ENCODE data around the gene FAM107B.

FAM107B gene

GRCh38 chr10:14667781-14668180 lies 106.9 kb downstream of the FAM107B start:
- Histone ChIP-seq H3K4ac (ENCODE audit: low read depth in 1 of 2, low read length in 2 of 2) (no peak overlapping the region), H2BK12ac (ENCODE audit: low read length in 2 of 2) (no peak overlapping the region), H3K27me3 (ENCODE audit: control insufficient read depth in 1 of 2, insufficient read depth in 1 of 2, low read length in 2 of 2) (no peaks in the 10 kb centered on the region), H3K4me2 (ENCODE audit: low read length, poor library complexity, severe bottlenecking) (no peak overlapping the region), H2AFZ (ENCODE audit: low read depth, low read length) (no peak overlapping the region), H3K23ac (ENCODE audit: low read length in 2 of 2) (no peak overlapping the region), H2AK5ac (ENCODE audit: low read length, severe bottlenecking) (no peak overlapping the region), H3K4me1 (ENCODE audit: control insufficient read depth, insufficient read depth, low read depth, low read length) (peaks cover 2% of the 10 kb centered on the region), H2BK5ac (ENCODE audit: low read depth, low read length, poor library complexity, severe bottlenecking) (no peak overlapping the region), H3K18ac (ENCODE audit: low read depth in 1 of 2, low read length in 2 of 2) (no peak overlapping the region), H3K36me3 (ENCODE audit: control insufficient read depth in 1 of 2, insufficient read depth in 2 of 2, low read depth in 1 of 2, low read length in 2 of 2) (no peaks in the 10 kb centered on the region), H3K9ac (ENCODE audit: low read length) (no peak overlapping the region), H3K79me1 (replicated peaks; ENCODE audit: low read length, poor library complexity, severe bottlenecking) (no peaks in the 10 kb centered on the region), H3K9me3 (ENCODE audit: control insufficient read depth, low read length) (no peaks in the 10 kb centered on the region), H3K14ac (ENCODE audit: low read length in 2 of 2) (no peak overlapping the region), H3K4me3 (ENCODE audit: insufficient read depth in 1 of 2, low read depth in 1 of 2, low read length in 2 of 2) (no peak overlapping the region), H4K91ac (ENCODE audit: low read length) (no peak overlapping the region), H3K27ac (ENCODE audit: low read length, poor library complexity, severe bottlenecking) (no peak overlapping the region), H2BK15ac (ENCODE audit: low read depth, poor library complexity, severe bottlenecking) (no peak overlapping the region), H2BK120ac (ENCODE audit: low read depth, low read length) (no peak overlapping the region), H4K8ac (ENCODE audit: low read length) (no peak overlapping the region)
- no peak for DNase-seq
- 78% methylated on average over 3 of the region's 4 CpGs for WGBS

- H3K9ac ChIP-seq (ENCODE audit: low read length) = no peak overlapping the region
- H4K91ac ChIP-seq (ENCODE audit: low read length) = no peak overlapping the region
- H3K9me3 ChIP-seq (ENCODE audit: control insufficient read depth, low read length) = no peaks in the 10 kb centered on the region
- H2BK5ac ChIP-seq (ENCODE audit: low read depth, low read length, poor library complexity, severe bottlenecking) = no peak overlapping the region
- H2AK5ac ChIP-seq (ENCODE audit: low read length, severe bottlenecking) = no peak overlapping the region
- no peak overlapping the region for H2BK12ac ChIP-seq (ENCODE audit: low read length in 2 of 2)
- no peak overlapping the region for H3K14ac ChIP-seq (ENCODE audit: low read length in 2 of 2)
- H3K79me1 ChIP-seq (replicated peaks; ENCODE audit: low read length, poor library complexity, severe bottlenecking) = no peaks in the 10 kb centered on the region
- H3K27ac ChIP-seq (ENCODE audit: low read length, poor library complexity, severe bottlenecking) = no peak overlapping the region
- H4K8ac ChIP-seq (ENCODE audit: low read length) = no peak overlapping the region
- H3K36me3 ChIP-seq (ENCODE audit: control insufficient read depth in 1 of 2, insufficient read depth in 2 of 2, low read depth in 1 of 2, low read length in 2 of 2) = no peaks in the 10 kb centered on the region
- no peak overlapping the region for H3K4me2 ChIP-seq (ENCODE audit: low read length, poor library complexity, severe bottlenecking)
- no peak overlapping the region for H2BK15ac ChIP-seq (ENCODE audit: low read depth, poor library complexity, severe bottlenecking)
- no peak overlapping the region for H2BK120ac ChIP-seq (ENCODE audit: low read depth, low read length)
- no peak overlapping the region for H3K4ac ChIP-seq (ENCODE audit: low read depth in 1 of 2, low read length in 2 of 2)
- WGBS = 21% methylated on average over 4 of the region's 6 CpGs
- H2AFZ ChIP-seq (ENCODE audit: low read depth, low read length) = no peak overlapping the region
- no peaks in the 10 kb centered on the region for H3K27me3 ChIP-seq (ENCODE audit: control insufficient read depth in 1 of 2, insufficient read depth in 1 of 2, low read length in 2 of 2)
- H3K4me1 ChIP-seq (ENCODE audit: control insufficient read depth, insufficient read depth, low read depth, low read length) = peaks cover 2% of the 10 kb centered on the region
- no peak overlapping the region for H3K4me3 ChIP-seq (ENCODE audit: insufficient read depth in 1 of 2, low read depth in 1 of 2, low read length in 2 of 2)
- H3K23ac ChIP-seq (ENCODE audit: low read length in 2 of 2) = no peak overlapping the region
- no peak overlapping the region for H3K18ac ChIP-seq (ENCODE audit: low read depth in 1 of 2, low read length in 2 of 2)
- peak; percentile 32 for DNase-seq
These were observed 107.4 kb downstream of the FAM107B start for GRCh38 chr10:14667280-14667679.

GRCh38 chr10:14665865-14666857 lies 108.5 kb downstream of the FAM107B start:
- Histone ChIP-seq H3K27ac (ENCODE audit: low read length, poor library complexity, severe bottlenecking) (no peak overlapping the region), H2AFZ (ENCODE audit: low read depth, low read length) (no peak overlapping the region), H2BK120ac (ENCODE audit: low read depth, low read length) (no peak overlapping the region), H3K18ac (ENCODE audit: low read depth in 1 of 2, low read length in 2 of 2) (no peak overlapping the region), H3K27me3 (ENCODE audit: control insufficient read depth in 1 of 2, insufficient read depth in 1 of 2, low read length in 2 of 2) (no peaks in the 10 kb centered on the region), H2BK5ac (ENCODE audit: low read depth, low read length, poor library complexity, severe bottlenecking) (no peak overlapping the region), H3K4me1 (ENCODE audit: control insufficient read depth, insufficient read depth, low read depth, low read length) (peaks cover 2% of the 10 kb centered on the region), H3K9ac (ENCODE audit: low read length) (no peak overlapping the region), H3K4me2 (ENCODE audit: low read length, poor library complexity, severe bottlenecking) (no peak overlapping the region), H2AK5ac (ENCODE audit: low read length, severe bottlenecking) (no peak overlapping the region), H4K91ac (ENCODE audit: low read length) (no peak overlapping the region), H3K9me3 (ENCODE audit: control insufficient read depth, low read length) (no peaks in the 10 kb centered on the region), H2BK15ac (ENCODE audit: low read depth, poor library complexity, severe bottlenecking) (no peak overlapping the region), H3K4ac (ENCODE audit: low read depth in 1 of 2, low read length in 2 of 2) (no peak overlapping the region), H2BK12ac (ENCODE audit: low read length in 2 of 2) (no peak overlapping the region), H3K23ac (ENCODE audit: low read length in 2 of 2) (no peak overlapping the region), H3K79me1 (replicated peaks; ENCODE audit: low read length, poor library complexity, severe bottlenecking) (no peaks in the 10 kb centered on the region), H4K8ac (ENCODE audit: low read length) (no peak overlapping the region), H3K4me3 (ENCODE audit: insufficient read depth in 1 of 2, low read depth in 1 of 2, low read length in 2 of 2) (no peak overlapping the region), H3K14ac (ENCODE audit: low read length in 2 of 2) (no peak overlapping the region), H3K36me3 (ENCODE audit: control insufficient read depth in 1 of 2, insufficient read depth in 2 of 2, low read depth in 1 of 2, low read length in 2 of 2) (no peaks in the 10 kb centered on the region)
- WGBS = 78% methylated on average over 5 of the region's 6 CpGs
- no peak for DNase-seq

GRCh38 chr10:14665304-14665703 lies 109.4 kb downstream of the FAM107B start:
- H3K27me3 ChIP-seq (ENCODE audit: control insufficient read depth in 1 of 2, insufficient read depth in 1 of 2, low read length in 2 of 2) = no peaks in the 10 kb centered on the region
- H4K91ac ChIP-seq (ENCODE audit: low read length) = no peak overlapping the region
- H3K4ac ChIP-seq (ENCODE audit: low read depth in 1 of 2, low read length in 2 of 2) = no peak overlapping the region
- H3K4me2 ChIP-seq (ENCODE audit: low read length, poor library complexity, severe bottlenecking) = no peak overlapping the region
- H2BK15ac ChIP-seq (ENCODE audit: low read depth, poor library complexity, severe bottlenecking) = no peak overlapping the region
- no peaks in the 10 kb centered on the region for H3K4me1 ChIP-seq (ENCODE audit: control insufficient read depth, insufficient read depth, low read depth, low read length)
- DNase-seq = no peak
- H2BK5ac ChIP-seq (ENCODE audit: low read depth, low read length, poor library complexity, severe bottlenecking) = no peak overlapping the region
- no peak overlapping the region for H2BK120ac ChIP-seq (ENCODE audit: low read depth, low read length)
- H3K23ac ChIP-seq (ENCODE audit: low read length in 2 of 2) = no peak overlapping the region
- no peak overlapping the region for H3K27ac ChIP-seq (ENCODE audit: low read length, poor library complexity, severe bottlenecking)
- H3K79me1 ChIP-seq (replicated peaks; ENCODE audit: low read length, poor library complexity, severe bottlenecking) = no peaks in the 10 kb centered on the region
- H3K9me3 ChIP-seq (ENCODE audit: control insufficient read depth, low read length) = no peaks in the 10 kb centered on the region
- H2BK12ac ChIP-seq (ENCODE audit: low read length in 2 of 2) = no peak overlapping the region
- no peak overlapping the region for H3K18ac ChIP-seq (ENCODE audit: low read depth in 1 of 2, low read length in 2 of 2)
- no peaks in the 10 kb centered on the region for H3K36me3 ChIP-seq (ENCODE audit: control insufficient read depth in 1 of 2, insufficient read depth in 2 of 2, low read depth in 1 of 2, low read length in 2 of 2)
- no peak overlapping the region for H3K14ac ChIP-seq (ENCODE audit: low read length in 2 of 2)
- H4K8ac ChIP-seq (ENCODE audit: low read length) = no peak overlapping the region
- H2AK5ac ChIP-seq (ENCODE audit: low read length, severe bottlenecking) = no peak overlapping the region
- WGBS = 0% methylated on average over 1 of the region's 1 CpG
- no peak overlapping the region for H3K9ac ChIP-seq (ENCODE audit: low read length)
- H3K4me3 ChIP-seq (ENCODE audit: insufficient read depth in 1 of 2, low read depth in 1 of 2, low read length in 2 of 2) = no peak overlapping the region
- no peak overlapping the region for H2AFZ ChIP-seq (ENCODE audit: low read depth, low read length)

All from mesenchymal stem cell (in vitro differentiated cells and primary cell).